ENCODE data around the gene CPPED1.
A peak's percentile ranks its signal among the peaks of the same experiment; 100 is the strongest.

CPPED1 gene

DNA sequence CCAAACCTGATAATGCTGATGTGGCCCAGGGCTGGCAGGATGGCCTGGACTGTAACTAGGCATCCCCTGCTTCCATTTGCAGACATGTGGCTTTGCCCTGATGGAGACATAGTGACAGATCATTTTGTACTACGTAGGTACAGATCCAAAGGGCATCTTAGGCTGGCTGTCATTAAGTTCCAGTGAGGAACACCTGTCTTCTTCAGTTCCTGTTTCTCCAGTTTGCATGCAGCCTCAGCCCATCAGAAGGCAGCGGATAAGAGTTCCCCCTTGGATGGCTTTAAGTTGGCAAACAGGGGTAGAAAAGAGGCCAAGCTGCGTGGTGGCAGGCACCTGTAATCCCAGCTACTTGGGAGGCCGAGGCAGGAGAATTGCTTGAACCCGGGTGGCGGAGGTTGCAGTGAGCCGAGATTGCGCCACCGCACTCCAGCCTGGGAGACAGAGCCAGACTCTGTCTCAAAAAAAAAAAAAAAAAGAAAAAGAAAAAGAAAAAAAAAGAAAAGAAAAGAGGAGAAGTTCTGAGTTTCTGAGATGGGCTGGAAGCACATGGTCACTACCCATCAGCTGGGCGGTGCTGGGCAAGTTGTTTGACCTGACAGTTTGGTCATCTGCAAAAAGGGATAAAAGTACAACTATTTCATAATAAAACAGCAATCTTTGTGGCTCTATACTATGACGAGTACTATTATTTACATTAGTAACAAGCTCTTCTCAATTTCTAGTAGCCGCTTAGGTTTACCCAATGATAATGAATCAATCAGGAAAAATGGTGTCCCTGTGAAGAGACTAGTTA lies 42.7 kb downstream of the CPPED1 start:
- WGBS (ENCODE audit: insufficient coverage): 90% methylated on average over 5 of the region's 12 CpGs
- Histone ChIP-seq H3K27me3 (replicated peaks in 2 of 5; ENCODE audit: control insufficient read depth in 4 of 5, insufficient read depth in 5 of 5, low read length in 4 of 5) (no peaks in the 10 kb centered on the region), H3K27ac (ENCODE audit: insufficient read depth in 1 of 2, low read depth in 1 of 2, low read length in 2 of 2, poor library complexity in 1 of 2, severe bottlenecking in 2 of 2) (no peak overlapping the region), H3K4me3 (ENCODE audit: control insufficient read depth in 1 of 7, extremely low read depth in 1 of 7, insufficient read depth in 4 of 7, low read depth in 2 of 7, low read length in 6 of 7) (no peak overlapping the region), H3K4me1 (ENCODE audit: control extremely low read depth in 1 of 4, control insufficient read depth in 4 of 4, insufficient read depth in 4 of 4, low read length in 3 of 4) (peaks cover 8 to 26% (median 9%) of the 10 kb centered on the region in 4 experiments), H3K36me3 (ENCODE audit: control insufficient read depth in 4 of 4, insufficient read depth in 4 of 4, low read length in 3 of 4) (peaks cover 0 to 5% (median 0%) of the 10 kb centered on the region in 4 experiments), H3K9me3 (ENCODE audit: control extremely low read depth in 1 of 5, control insufficient read depth in 4 of 5, insufficient read depth in 2 of 5, low read depth in 1 of 5, low read length in 4 of 5) (no peaks in the 10 kb centered on the region)
- DNase-seq: no peak
- POLR2A ChIA-PET: no interaction called here
- CTCF ChIA-PET: no interaction called here

DNA sequence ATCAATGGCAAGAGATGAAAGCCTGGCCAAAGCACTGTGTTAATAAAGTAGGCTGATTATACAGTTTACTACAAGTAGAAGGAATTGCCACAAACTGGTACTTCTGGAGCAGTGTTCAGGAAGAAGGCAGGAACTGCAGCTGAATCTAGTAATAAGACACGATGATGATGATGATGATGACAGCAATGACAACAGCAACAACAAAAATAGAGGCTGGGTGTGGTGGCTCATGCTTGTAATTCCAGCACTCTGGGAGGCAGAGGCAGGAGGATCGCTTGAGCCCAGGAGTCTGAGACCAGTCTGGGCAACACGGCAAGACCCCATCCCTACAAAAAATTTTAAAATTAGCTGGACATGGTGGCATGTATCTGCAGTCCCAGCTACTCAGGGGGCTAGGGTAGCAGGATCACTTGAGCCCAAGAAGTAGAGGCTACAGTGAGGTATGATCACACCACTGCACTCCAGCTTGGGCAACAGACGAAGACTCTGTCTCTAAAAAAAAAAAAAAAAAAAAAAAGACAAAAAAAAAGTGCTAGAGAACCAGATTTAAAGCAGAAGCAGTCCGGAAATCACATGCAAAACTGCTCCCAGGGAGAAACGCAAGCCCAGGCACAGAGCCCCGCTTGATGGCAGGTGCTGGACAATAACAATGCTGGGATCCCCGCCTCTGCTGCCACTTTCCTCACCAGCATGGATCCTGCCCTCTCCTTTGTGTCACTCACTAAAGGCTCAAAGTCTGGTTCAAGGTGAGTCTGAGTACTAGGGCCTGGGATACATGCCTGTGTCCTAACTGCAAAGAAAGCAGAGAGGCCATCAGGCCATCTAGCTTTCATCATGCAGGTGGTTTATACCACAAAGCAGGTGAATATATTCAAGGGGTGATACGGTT lies 44.8 kb downstream of the CPPED1 start:
- ChIA-PET POLR2A (no interaction called here), CTCF (interaction anchor here (1.4 kb wide), 1 partner anchor 10 kb away, joined by 3 read pairs; no protein-coding TSS in a partner anchor)
- Histone ChIP-seq H3K27ac (ENCODE audit: insufficient read depth in 1 of 2, low read depth in 1 of 2, low read length in 2 of 2, poor library complexity in 1 of 2, severe bottlenecking in 2 of 2) (no peak overlapping the region), H3K4me3 (ENCODE audit: control insufficient read depth in 1 of 7, extremely low read depth in 1 of 7, insufficient read depth in 4 of 7, low read depth in 2 of 7, low read length in 6 of 7) (no peak overlapping the region), H3K36me3 (ENCODE audit: control insufficient read depth in 4 of 4, insufficient read depth in 4 of 4, low read length in 3 of 4) (peaks cover 0 to 5% (median 0%) of the 10 kb centered on the region in 4 experiments), H3K9me3 (ENCODE audit: control extremely low read depth in 1 of 5, control insufficient read depth in 4 of 5, insufficient read depth in 2 of 5, low read depth in 1 of 5, low read length in 4 of 5) (no peaks in the 10 kb centered on the region), H3K4me1 (ENCODE audit: control extremely low read depth in 1 of 4, control insufficient read depth in 4 of 4, insufficient read depth in 4 of 4, low read length in 3 of 4) (peaks cover 5 to 33% (median 8%) of the 10 kb centered on the region in 4 experiments), H3K27me3 (replicated peaks in 2 of 5; ENCODE audit: control insufficient read depth in 4 of 5, insufficient read depth in 5 of 5, low read length in 4 of 5) (no peaks in the 10 kb centered on the region)
- no peak for DNase-seq
- 96% methylated on average over 3 of the region's 9 CpGs for WGBS (ENCODE audit: insufficient coverage)

DNA sequence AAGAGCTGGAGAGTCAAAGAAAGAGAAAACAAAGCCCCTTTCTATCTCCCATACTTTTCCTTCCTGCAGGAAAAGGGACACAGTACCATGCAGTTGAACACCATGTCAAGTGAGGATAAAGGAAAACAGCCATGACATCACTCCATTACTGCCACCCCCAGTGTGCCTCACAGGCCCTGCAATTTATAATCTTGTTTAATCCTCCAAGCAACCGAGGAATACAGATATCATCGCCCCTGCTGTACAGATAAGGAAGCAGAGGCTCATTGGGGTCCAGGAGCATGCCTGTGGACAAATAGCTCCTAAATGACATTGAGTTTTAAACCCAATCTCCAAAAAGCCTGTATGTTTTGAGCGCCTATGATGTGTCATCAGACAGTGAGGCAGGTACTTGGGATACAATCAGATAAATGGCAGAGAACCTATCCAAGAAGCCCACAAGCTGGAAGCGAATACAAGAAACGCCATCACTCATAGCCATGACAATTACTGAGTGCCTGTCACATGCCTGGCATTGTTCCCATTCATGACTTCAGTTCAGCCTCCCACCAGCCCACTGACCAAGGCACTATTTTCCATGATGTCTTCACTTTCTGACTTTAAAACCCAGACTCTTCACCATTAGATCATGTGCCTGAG lies 45.5 kb downstream of the CPPED1 start:
- no peak overlapping the region for H3K4me3 ChIP-seq (ENCODE audit: control insufficient read depth in 1 of 7, extremely low read depth in 1 of 7, insufficient read depth in 4 of 7, low read depth in 2 of 7, low read length in 6 of 7)
- peaks cover 0 to 5% (median 0%) of the 10 kb centered on the region in 4 experiments for H3K36me3 ChIP-seq (ENCODE audit: control insufficient read depth in 4 of 4, insufficient read depth in 4 of 4, low read length in 3 of 4)
- H3K27ac ChIP-seq (ENCODE audit: insufficient read depth in 1 of 2, low read depth in 1 of 2, low read length in 2 of 2, poor library complexity in 1 of 2, severe bottlenecking in 2 of 2): no peak overlapping the region
- CTCF ChIA-PET: interaction anchor here (1.4 kb wide), 1 partner anchor 9 kb away, joined by 3 read pairs; no protein-coding TSS in a partner anchor
- H3K9me3 ChIP-seq (ENCODE audit: control extremely low read depth in 1 of 5, control insufficient read depth in 4 of 5, insufficient read depth in 2 of 5, low read depth in 1 of 5, low read length in 4 of 5): no peaks in the 10 kb centered on the region
- POLR2A ChIA-PET: no interaction called here
- H3K27me3 ChIP-seq (replicated peaks in 2 of 5; ENCODE audit: control insufficient read depth in 4 of 5, insufficient read depth in 5 of 5, low read length in 4 of 5): no peaks in the 10 kb centered on the region
- WGBS (ENCODE audit: insufficient coverage): 77% methylated on average over 4 of the region's 5 CpGs
- peak in 2 of 3 donors; percentile 21 to 53 for DNase-seq
- peaks cover 5 to 38% (median 8%) of the 10 kb centered on the region in 4 experiments for H3K4me1 ChIP-seq (ENCODE audit: control extremely low read depth in 1 of 4, control insufficient read depth in 4 of 4, insufficient read depth in 4 of 4, low read length in 3 of 4)

DNA sequence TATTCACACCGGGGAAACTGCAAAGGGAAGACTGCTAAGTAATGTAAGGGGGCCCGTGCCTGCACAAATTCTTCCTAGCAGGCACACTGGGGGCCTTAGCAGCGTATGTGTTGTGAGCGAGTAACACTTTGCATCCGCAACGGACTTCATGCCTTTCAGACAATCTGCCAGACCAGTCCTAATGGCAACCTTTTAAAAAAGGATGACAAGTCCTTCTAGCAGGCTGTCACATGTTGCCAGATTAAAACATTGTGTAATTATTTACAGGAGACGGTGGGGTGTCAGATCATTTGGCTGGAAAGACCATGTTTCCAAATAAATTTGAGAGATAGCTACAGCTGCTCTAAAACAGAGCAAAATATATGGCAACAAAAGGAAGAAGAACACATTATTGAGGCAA lies 46.1 kb downstream of the CPPED1 start:
- 97% methylated on average over 7 of the region's 7 CpGs for WGBS (ENCODE audit: insufficient coverage)
- Histone ChIP-seq H3K4me3 (ENCODE audit: control insufficient read depth in 1 of 7, extremely low read depth in 1 of 7, insufficient read depth in 4 of 7, low read depth in 2 of 7, low read length in 6 of 7) (no peak overlapping the region), H3K36me3 (ENCODE audit: control insufficient read depth in 4 of 4, insufficient read depth in 4 of 4, low read length in 3 of 4) (peaks cover 0 to 5% (median 0%) of the 10 kb centered on the region in 4 experiments), H3K27ac (ENCODE audit: insufficient read depth in 1 of 2, low read depth in 1 of 2, low read length in 2 of 2, poor library complexity in 1 of 2, severe bottlenecking in 2 of 2) (no peak overlapping the region), H3K9me3 (ENCODE audit: control extremely low read depth in 1 of 5, control insufficient read depth in 4 of 5, insufficient read depth in 2 of 5, low read depth in 1 of 5, low read length in 4 of 5) (no peaks in the 10 kb centered on the region), H3K27me3 (replicated peaks in 2 of 5; ENCODE audit: control insufficient read depth in 4 of 5, insufficient read depth in 5 of 5, low read length in 4 of 5) (no peaks in the 10 kb centered on the region), H3K4me1 (ENCODE audit: control extremely low read depth in 1 of 4, control insufficient read depth in 4 of 4, insufficient read depth in 4 of 4, low read length in 3 of 4) (peaks cover 5 to 40% (median 9%) of the 10 kb centered on the region in 4 experiments)
- POLR2A ChIA-PET: no interaction called here
- DNase-seq: no peak
- CTCF ChIA-PET: interaction anchor here (1.4 kb wide), 1 partner anchor 8 kb away, joined by 3 read pairs; no protein-coding TSS in a partner anchor

DNA sequence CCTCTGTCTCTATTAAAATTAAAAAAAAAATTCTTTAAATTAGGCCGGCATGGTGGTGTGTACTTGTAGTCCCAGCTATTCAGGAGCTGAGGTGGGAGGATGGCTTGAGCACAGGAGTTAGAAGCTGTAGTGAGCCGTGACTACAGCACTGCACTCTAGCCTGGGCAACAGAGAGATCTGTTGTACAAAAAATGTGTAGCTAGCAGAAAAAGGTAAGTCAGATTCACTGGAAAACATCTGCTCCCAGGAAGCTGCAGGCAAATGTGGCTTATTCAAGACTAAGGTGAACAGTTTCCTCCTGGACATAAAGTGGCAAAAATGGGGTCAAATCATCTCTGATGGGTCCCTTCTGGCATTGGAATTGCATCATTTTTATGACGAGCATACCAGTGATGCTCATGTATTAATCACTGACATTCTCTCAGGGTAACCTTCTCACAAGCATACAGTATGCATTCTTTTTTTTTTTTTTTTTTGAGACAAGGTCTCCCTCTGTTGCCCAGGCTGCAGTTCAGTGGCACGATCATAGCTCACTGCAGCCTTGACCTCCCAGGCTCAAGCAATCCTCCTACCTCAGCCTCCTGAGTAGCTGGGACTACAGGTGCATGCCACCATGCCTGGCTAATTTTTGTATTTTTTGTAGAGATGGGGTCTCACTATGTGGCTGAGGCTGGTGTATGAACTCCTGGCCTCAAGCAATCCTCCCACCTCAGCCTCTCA lies 48.7 kb downstream of the CPPED1 start:
- POLR2A ChIA-PET: no interaction called here
- CTCF ChIA-PET: no interaction called here
- 96% methylated on average over 3 of the region's 4 CpGs for WGBS (ENCODE audit: insufficient coverage)

DNA sequence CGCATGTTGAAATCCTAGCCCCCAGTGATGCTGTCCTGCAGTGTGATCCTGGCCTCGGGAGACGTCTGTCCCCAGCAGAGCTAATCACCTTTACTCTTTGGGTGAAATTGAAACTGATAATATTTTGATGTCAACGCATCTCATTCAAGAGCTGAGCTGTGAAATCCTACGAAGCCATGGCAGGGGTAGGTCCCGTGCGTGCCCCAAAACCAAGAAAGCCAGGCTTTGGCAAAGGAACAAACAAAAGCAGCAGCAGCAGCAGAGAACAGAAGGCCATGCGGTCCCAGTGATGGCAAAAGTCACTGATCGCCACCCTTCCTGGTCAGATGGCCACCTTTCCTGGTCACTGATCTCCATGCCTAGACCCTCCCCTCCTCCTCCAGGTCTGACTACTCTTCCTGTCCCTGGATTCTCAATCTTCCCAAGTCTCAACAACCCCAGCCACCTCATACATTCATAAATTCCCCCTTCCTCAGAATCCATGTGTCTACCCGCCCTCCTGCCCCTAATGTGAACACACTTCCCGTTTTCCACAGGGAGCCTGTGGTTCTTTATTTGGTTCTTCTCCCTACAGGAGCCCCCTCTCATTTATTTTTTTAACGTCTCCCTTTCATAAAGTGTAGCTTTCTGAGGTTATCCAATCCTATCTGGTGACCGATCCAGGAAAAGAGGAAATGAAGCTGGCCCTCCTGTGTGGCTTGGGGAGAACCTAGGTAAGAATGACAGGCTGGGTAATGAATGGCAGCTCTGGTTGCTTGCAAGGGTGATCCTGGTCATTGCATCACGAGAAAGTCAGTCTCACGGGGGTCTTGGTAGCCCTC lies 50.3 kb downstream of the CPPED1 start:
- peaks cover 5 to 45% (median 8%) of the 10 kb centered on the region in 4 experiments for H3K4me1 ChIP-seq (ENCODE audit: control extremely low read depth in 1 of 4, control insufficient read depth in 4 of 4, insufficient read depth in 4 of 4, low read length in 3 of 4)
- H3K4me3 ChIP-seq (ENCODE audit: control insufficient read depth in 1 of 7, extremely low read depth in 1 of 7, insufficient read depth in 4 of 7, low read depth in 2 of 7, low read length in 6 of 7): no peak overlapping the region
- ChIA-PET POLR2A (no interaction called here), CTCF (no interaction called here)
- no peaks in the 10 kb centered on the region for H3K9me3 ChIP-seq (ENCODE audit: control extremely low read depth in 1 of 5, control insufficient read depth in 4 of 5, insufficient read depth in 2 of 5, low read depth in 1 of 5, low read length in 4 of 5)
- H3K27ac ChIP-seq (ENCODE audit: insufficient read depth in 1 of 2, low read depth in 1 of 2, low read length in 2 of 2, poor library complexity in 1 of 2, severe bottlenecking in 2 of 2): no peak overlapping the region
- WGBS (ENCODE audit: insufficient coverage): 92% methylated on average over 15 of the region's 15 CpGs
- no peaks in the 10 kb centered on the region for H3K36me3 ChIP-seq (ENCODE audit: control insufficient read depth in 4 of 4, insufficient read depth in 4 of 4, low read length in 3 of 4)
- no peaks in the 10 kb centered on the region for H3K27me3 ChIP-seq (replicated peaks in 2 of 5; ENCODE audit: control insufficient read depth in 4 of 5, insufficient read depth in 5 of 5, low read length in 4 of 5)
- DNase-seq: no peak

More for the DNA sequence above, 48.7 kb downstream of the CPPED1 start:
- Histone ChIP-seq H3K4me3 (ENCODE audit: control insufficient read depth in 1 of 7, extremely low read depth in 1 of 7, insufficient read depth in 4 of 7, low read depth in 2 of 7, low read length in 6 of 7) (no peak overlapping the region), H3K4me1 (ENCODE audit: control extremely low read depth in 1 of 4, control insufficient read depth in 4 of 4, insufficient read depth in 4 of 4, low read length in 3 of 4) (peaks cover 5 to 53% (median 8%) of the 10 kb centered on the region in 4 experiments), H3K27ac (ENCODE audit: insufficient read depth in 1 of 2, low read depth in 1 of 2, low read length in 2 of 2, poor library complexity in 1 of 2, severe bottlenecking in 2 of 2) (no peak overlapping the region), H3K9me3 (ENCODE audit: control extremely low read depth in 1 of 5, control insufficient read depth in 4 of 5, insufficient read depth in 2 of 5, low read depth in 1 of 5, low read length in 4 of 5) (no peaks in the 10 kb centered on the region), H3K27me3 (replicated peaks in 2 of 5; ENCODE audit: control insufficient read depth in 4 of 5, insufficient read depth in 5 of 5, low read length in 4 of 5) (no peaks in the 10 kb centered on the region), H3K36me3 (ENCODE audit: control insufficient read depth in 4 of 4, insufficient read depth in 4 of 4, low read length in 3 of 4) (no peaks in the 10 kb centered on the region)
- no peak for DNase-seq

All from common myeloid progenitor, CD34-positive (primary cell).